SH-SY5Y (cell line): ENCODE results near the gene DSTN.

Experiments used
- GATA2 ChIP-seq: IDR thresholded peaks from 2 replicates; pipeline ENCODE4 v1.6.1; 2011; ENCODE audit warnings: mild to moderate bottlenecking, low read depth, low read length
- GATA3 ChIP-seq: IDR thresholded peaks from 2 replicates; pipeline ENCODE4 v1.6.1; 2011; ENCODE audit warnings: low read depth, mild to moderate bottlenecking, low read length, moderate library complexity

DNA sequence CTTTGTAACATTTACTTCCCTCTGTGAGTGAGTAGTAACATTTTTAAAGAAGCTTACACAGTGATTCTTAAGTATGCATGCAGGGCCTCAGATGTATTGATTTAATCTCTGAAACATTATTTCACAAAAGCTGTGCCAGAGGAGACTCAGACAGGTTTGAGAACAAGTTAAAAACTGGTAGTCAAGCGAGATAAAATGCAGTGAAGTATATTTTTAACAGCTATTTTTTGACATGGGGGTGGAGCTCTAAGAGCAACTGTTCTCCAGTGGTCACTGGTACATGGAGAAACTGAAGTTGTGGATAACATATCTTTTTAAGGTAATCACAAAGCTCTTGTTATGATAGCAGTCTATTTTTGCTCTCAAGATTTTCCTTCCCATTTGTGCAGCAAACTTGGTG, 20.4 kb downstream of the DSTN start:
- no peak for TF ChIP-seq GATA3
- no peak for TF ChIP-seq GATA2
